ENCODE measurements around the gene RPL23.
A peak's percentile ranks its signal among the peaks of the same experiment; 100 is the strongest.

RPL23 gene

GRCh38 chr17:38798614-38799500, 54.7 kb downstream of the RPL23 start:
- DNase-seq (ENCODE audit: low read depth in 2 of 2): peak; percentile 34 to 45
